Activated CD4-positive, alpha-beta T cell treated with anti-CD3 and anti-CD28 coated beads for 1 hour (primary cell): ENCODE data around the gene NUCB1.

ENCODE experiments used
- DNase-seq: peaks from one replicate; pipeline ENCODE4 v3.0.0-alpha.2; 2020

NUCB1 gene

DNA sequence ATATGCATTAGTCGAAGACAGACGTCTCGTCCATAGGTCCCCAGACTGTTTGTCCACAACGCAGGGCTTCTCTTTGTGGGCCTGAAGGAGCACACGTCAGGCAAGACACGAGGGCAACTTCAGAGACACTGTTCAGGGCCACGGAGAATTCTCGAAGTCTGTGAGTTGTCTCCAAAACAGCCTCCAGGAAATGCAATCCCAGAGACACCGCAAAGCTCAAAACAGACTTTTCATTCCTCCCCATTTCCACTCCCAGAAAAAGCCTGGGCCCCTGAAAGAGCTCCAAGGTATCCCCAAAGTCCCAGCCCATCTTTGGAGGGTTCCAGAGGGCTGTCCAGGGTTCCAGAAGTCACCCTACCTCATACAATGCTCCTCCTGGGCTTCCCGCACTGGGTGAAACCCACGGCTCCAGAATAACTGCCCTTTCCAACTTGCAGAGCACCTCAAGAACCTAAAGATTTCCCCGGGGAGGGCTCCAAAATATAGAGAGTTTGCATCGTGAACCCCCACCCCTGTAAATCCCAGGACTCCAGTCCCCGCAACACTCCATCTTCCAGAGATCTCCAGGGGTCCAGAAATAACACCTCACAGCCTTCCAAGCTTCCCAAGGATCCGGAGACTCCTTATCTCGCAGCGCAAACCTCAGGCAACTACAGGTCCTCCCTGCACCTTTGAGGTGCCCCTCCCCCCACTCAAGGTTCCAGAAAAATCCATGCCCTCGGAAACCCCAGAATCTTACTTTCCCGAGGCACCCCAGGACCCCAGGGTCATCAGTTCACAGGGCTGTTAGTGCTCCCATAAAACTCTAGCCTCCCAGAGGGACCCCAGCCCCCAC is 64.3 kb downstream of the NUCB1 start:
- DNase-seq, result no peak

DNA sequence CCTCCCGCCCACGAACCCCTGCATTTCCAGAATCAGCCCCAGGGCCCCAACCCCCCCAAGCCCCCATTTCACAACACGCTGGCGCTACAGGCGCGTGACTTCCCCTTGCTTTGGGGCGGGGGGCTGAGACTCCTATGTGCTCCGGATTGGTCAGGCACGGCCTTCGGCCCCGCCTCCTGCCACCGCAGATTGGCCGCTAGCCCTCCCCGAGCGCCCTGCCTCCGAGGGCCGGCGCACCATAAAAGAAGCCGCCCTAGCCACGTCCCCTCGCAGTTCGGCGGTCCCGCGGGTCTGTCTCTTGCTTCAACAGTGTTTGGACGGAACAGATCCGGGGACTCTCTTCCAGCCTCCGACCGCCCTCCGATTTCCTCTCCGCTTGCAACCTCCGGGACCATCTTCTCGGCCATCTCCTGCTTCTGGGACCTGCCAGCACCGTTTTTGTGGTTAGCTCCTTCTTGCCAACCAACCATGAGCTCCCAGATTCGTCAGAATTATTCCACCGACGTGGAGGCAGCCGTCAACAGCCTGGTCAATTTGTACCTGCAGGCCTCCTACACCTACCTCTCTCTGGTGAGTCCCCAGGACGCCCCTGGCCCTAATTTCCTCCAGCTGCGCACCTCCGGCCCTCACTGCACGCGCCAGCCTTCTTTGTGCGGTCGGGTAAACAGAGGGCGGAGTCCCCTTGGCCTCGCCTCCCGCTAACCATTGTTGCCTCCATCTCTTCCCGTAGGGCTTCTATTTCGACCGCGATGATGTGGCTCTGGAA is 65.1 kb downstream of the NUCB1 start, which contains the start of gene FTL:
Gene FTL, plus strand, starts transcription at position 270 of the 766 bp plus-strand sequence. Its CDS starts 199 bp downstream, at position 469.
- DNase-seq, result peak; percentile 81

DNA sequence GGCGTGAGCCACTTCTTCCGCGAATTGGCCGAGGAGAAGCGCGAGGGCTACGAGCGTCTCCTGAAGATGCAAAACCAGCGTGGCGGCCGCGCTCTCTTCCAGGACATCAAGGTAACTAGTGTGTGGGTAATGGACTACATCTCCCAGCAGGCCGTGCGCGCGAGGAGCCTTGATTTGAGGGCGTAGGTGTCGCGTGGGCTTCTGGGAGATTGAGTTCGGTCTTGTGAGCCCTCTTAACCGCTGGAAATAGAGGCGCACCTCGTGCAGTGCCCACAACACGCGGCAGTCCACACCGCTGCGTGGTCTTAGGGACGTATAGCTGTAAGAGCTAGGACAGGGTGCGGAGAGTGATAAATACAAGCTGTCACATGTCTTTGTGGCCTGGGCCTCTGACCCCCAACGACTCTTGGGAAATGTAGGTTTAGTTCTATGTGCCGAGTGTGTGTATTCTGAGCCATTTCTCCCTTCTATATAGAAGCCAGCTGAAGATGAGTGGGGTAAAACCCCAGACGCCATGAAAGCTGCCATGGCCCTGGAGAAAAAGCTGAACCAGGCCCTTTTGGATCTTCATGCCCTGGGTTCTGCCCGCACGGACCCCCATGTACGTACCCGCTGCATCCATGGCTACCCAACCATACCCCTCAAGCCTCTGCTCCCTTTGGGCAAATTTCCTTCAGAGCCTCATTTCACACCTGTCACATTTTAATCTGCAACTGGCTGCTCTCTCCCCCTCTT is 65.9 kb downstream of the NUCB1 start:
- DNase-seq, result peak; percentile 84

GRCh38 chr19:48966541-48967345 is 66.6 kb downstream of the NUCB1 start:
- no peak for DNase-seq

GRCh38 chr19:48967346-48968178 is 67.5 kb downstream of the NUCB1 start:
- DNase-seq, result no peak

DNA sequence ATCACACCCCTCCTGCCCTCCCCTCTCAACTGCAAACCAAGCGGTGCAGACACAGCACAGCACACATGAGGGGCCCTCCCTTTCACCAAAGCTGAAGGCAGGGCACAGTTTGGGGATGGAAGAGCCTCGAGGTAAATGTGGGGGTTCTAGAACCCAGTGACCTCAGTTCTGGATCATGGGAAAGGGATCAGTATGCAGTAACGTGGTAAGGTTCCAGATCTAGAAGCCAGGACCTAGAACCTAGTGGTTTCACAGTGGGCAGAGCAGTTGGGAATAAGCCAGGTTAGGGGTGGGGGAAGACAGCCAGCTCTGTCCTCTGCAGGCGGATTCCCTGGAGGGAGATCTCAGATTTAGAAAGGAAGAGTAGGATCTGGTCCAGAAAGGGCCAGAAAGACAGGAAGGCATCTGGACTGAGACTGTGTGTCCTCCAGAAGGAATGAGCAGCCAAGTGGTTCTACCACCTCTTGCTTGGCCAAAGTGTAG is 68.1 kb downstream of the NUCB1 start:
- DNase-seq, result no peak

- DNase-seq, result no peak
These were observed 68.7 kb downstream of the NUCB1 start for GRCh38 chr19:48968813-48969218.

- DNase-seq, result no peak
These were observed 69.4 kb downstream of the NUCB1 start for GRCh38 chr19:48969276-48970138.

GRCh38 chr19:48970139-48970766 is 70.1 kb downstream of the NUCB1 start:
- DNase-seq, result no peak

DNA sequence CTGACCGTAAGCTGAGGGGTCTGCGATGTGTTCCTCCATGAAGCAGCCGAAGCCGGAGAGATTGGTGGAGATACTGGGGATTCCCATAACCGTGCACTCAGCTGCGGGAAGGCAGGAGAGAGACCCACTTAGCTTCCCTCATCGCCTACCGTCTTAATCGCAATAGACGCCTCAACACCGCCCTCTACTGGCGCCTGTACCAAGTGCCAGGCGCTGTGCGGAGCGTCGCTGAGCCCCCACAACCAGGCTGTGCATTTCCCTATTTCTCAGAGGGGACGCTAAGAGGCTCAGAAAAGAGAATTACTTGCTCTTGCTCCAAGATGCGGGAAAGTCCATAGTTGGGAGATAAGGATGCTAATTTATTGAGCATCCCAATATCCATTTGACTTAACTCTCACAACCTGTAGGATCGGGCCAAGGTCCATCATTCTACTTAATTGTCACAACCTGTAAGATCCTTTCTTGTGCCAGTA is 70.8 kb downstream of the NUCB1 start:
- DNase-seq, result peak; percentile 70
